PFSK-1 (cell line): ENCODE measurements around the gene UFSP2.

Source experiments
- FOXP2 ChIP-seq: optimal IDR thresholded peaks from 2 replicates; pipeline ENCODE3; 2011; ENCODE audit warnings: borderline replicate concordance, control low read depth, inconsistent platforms; ENCODE audit not compliant: insufficient read depth; ENCODE audit errors: extremely low read length, extremely low read depth
- POLR2AphosphoS5 ChIP-seq: IDR thresholded peaks from 2 replicates; pipeline ENCODE4 v1.6.1; 2012; ENCODE audit warnings: low read depth, mild to moderate bottlenecking, control low read depth, low read length, moderate library complexity
- REST ChIP-seq, 2 experiments: IDR thresholded peaks; 2 replicates each; pipeline versions ENCODE4 v1.6.1 to v1.8.0; 2011 to 2012; ENCODE audit warnings: low read depth in 2 of 2, low read length in 2 of 2, control low read depth in 1 of 2, inconsistent platforms in 1 of 2, mild to moderate bottlenecking in 1 of 2, moderate library complexity in 1 of 2; ENCODE audit not compliant: insufficient read depth in 1 of 2
- SIN3A ChIP-seq: IDR thresholded peaks from 2 replicates; pipeline ENCODE4 v1.6.1; 2012; ENCODE audit warnings: mild to moderate bottlenecking, low read length, moderate library complexity, borderline replicate concordance; ENCODE audit not compliant: insufficient read depth
- TAF1 ChIP-seq: IDR thresholded peaks from 2 replicates; pipeline ENCODE4 v1.6.1; 2012; ENCODE audit warnings: low read length, control low read depth, borderline replicate concordance; ENCODE audit not compliant: insufficient read depth

UFSP2 gene

GRCh38 chr4:185461565-185461964 is 35.8 kb upstream of the UFSP2 start:
- TF ChIP-seq FOXP2, result no peak
- TF ChIP-seq TAF1, result no peak
- TF ChIP-seq SIN3A, result no peak
- TF ChIP-seq POLR2AphosphoS5, result no peak
- no peak for TF ChIP-seq REST (IDR thresholded peaks at IDR 0.05; ENCODE audit: insufficient read depth in 1 of 2, low read depth in 2 of 2, low read length in 2 of 2)

GRCh38 chr4:185457136-185457535 is 31.4 kb upstream of the UFSP2 start:
- TF ChIP-seq REST (IDR thresholded peaks at IDR 0.05; ENCODE audit: insufficient read depth in 1 of 2, low read depth in 2 of 2, low read length in 2 of 2) (no peak), SIN3A (no peak), FOXP2 (no peak)

- TF ChIP-seq SIN3A, result no peak
Measured at GRCh38 chr4:185456131-185456530, 30.4 kb upstream of the UFSP2 start.

GRCh38 chr4:185445209-185445608 is 19.4 kb upstream of the UFSP2 start:
- TF ChIP-seq TAF1, result no peak
- no peak for TF ChIP-seq REST (IDR thresholded peaks at IDR 0.05; ENCODE audit: insufficient read depth in 1 of 2, low read depth in 2 of 2, low read length in 2 of 2)
- no peak for TF ChIP-seq SIN3A
- TF ChIP-seq POLR2AphosphoS5, result no peak
- no peak for TF ChIP-seq FOXP2

GRCh38 chr4:185441479-185441878 is 15.7 kb upstream of the UFSP2 start:
- TF ChIP-seq REST (IDR thresholded peaks at IDR 0.05; ENCODE audit: insufficient read depth in 1 of 2, low read depth in 2 of 2, low read length in 2 of 2) (no peak), POLR2AphosphoS5 (no peak), FOXP2 (no peak), SIN3A (no peak), TAF1 (no peak)
